GM18867 (cell line): ENCODE data around the gene ARF6.
"Not testable (repeated sequence)": the region's sequence is repeated elsewhere in the genome, so short reads cannot be mapped to it uniquely, and the experiment has no call there.

Source experiments
- ATAC-seq: cut with Tn5 transposase; IDR thresholded peaks from one replicate; pipeline ENCODE4 v1.9.1; 2021; ENCODE audit warnings: mild to moderate bottlenecking, moderate library complexity; ENCODE audit not compliant: unreplicated experiment

ARF6 gene

DNA sequence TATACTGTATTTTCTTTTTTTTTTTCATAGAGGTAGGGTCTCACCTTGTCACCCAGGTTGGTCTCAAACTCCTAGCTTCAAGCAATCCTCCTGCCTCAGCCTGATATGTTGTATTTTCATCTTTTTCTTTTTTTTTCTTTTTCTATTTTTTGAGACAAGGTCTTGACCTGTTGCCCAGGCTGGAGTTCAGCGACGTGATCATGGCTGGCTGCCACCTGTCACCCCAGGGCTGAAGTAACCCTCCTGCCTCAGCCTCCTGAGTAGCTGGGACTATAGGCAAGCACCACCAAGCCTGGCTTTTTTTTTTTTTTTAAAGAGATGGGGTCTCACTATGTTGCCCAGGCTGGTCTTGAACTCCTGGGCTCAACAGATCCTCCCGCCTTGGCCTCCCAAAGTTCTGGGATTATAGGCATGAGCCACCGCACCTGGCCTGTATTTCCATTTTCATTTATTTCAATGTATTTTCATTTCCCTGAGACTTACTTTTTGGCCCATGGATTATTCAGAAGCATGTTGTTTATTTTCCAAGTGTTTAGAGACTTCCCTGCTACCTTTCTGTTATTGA is 16.2 kb upstream of the ARF6 start:
- ATAC-seq, result no peak

DNA sequence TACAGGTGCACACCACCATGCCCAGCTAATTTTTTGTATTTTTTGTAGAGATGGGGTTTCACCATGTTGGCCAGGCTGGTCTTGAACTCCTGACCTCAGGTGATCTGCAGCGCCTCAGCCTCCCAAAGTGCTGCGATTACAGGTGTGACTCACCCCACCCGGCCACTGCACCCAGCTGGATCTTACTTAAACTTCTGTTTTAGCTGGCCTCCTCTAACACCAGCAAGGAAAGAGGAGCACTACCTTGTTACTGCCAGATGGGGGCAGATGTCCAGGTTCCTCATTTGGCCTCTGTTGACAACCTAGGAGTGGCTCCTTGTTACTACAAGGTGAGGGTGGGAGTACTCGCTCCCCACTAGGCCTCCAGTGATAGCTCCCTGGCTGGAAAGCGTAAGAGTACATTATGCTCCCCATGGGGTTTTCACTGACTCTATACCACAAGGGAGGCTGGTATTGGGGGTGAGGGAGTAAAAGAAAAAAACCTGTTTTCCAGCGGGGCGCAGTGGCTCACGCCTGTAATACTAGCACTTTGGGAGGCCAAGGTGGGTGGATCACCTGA is 13.2 kb upstream of the ARF6 start:
- peak; percentile 76 for ATAC-seq

DNA sequence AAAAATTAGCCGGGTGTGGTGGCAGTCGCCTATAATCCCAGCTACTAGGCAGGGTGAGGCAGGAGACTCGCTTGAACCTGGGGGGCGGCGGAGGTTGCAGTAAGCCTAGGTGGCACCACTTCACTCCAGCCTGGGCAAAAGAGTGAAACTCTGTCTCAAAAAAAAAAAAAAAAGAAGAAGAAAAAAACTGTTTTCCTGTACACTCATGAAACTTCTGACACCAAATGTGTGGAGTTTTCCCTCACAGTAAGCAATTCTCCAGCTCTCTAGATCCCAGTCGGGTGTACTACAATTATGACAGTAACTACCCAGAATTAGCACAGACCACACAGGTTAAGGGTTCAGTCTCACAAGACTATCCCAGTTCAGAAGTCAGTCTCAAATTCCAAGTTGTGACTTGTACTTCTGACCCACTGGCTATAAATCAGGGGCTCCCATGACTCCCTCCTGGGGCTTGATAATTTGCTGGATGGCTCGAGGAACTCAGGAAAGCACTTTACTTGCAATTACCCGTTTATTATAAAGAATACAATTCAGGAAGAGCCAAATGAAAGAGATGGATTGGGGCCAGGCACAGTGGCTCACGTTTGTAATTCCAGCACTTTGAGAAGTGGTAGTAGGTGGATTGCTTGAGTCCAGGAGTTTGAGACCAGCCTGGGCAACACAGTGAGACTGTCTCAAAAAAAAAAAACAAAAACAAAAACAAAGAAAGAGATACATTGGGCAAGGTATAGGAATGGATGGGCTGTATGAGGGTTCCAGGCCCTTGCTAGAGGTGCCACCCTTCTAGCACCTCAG is 12.4 kb upstream of the ARF6 start:
- no peak for ATAC-seq

DNA sequence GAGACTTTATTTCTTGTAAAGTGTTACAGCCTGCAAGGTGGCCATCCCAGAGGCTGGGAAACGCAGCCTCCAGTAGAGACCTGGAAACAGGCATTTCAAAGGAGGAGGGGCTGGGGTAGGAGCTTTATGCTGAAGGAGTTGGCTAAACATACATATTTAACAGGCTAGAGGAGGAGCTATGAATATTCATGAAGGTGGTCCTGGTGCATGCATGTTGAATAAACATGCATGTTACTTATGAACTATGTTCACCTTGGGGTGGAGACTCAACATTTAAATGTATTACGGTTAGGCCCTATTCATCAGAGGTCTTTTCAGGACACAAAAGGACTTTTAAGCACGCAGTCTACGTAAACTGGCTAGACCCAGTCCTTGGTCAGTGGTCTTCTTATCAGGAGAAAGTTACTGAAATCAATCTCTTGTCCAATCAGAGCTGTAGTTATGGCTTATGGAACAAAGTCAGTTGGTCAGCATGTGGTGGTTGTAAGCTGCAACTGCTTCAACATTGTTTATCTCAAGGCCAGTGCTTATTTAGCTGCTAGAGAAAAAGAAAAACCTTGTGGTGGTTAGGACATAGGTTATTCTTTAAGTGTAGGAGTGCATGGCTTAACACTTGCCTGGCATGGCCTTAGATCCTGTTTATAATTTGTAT is 11.4 kb upstream of the ARF6 start:
- no peak for ATAC-seq

DNA sequence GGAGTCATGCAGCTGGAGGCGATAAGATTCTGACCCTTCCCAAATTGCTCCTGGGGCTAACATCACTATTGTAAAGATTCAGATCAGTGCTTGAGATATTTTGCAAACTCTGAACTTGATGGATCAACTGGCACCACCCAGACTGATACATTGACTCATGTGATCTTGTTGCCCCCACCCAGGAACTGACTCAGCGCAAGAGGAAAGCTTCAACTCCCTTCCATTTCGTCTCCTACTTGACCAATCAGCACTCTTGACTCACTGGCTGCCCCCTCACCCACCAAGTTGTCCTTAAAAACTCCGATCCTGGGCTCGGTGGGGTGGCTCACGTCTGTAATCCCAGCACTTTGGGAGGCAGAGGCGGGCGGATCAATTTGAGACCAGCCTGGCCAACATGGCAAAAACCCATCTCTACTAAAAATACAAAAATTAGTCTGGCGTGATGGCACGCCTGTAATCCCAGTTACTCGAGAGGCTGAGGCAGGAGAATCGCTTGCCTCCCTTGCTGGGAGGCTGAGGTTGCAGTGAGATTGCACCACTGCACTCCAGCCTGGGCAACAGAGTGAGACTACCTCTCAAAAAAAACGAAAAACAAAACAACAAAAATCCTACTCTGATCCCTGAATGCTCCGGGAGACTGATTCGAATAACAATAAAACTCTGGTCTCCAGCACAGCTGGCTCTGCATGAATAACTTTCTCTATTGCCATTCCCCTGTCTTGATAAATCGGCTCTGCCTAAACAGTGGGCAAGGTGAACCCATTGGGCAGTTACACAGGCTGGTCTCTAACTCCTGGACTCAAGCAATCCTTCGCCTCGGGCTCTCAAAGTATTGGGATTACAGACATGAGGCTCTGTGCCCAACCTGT is 9.8 kb upstream of the ARF6 start:
- ATAC-seq, result no peak

DNA sequence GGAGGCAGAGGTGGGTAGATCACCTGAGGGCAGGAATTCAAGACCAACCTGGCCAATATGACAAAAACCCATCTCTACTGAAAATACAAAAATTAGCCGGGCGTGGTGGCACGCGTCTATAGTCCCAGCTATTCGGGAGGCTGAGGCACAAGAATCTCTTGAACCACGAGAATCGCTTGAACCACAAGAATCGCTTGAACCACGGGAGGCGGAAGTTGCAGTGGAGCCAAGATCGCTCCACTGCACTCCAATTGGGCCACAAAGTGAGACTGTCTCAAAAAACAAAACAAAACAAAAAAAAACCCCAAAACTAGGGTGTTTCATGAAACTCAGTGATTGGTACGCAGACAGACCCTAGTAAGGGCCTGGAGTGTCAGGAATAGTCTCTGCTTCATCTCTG is 6.4 kb upstream of the ARF6 start:
- no peak for ATAC-seq

DNA sequence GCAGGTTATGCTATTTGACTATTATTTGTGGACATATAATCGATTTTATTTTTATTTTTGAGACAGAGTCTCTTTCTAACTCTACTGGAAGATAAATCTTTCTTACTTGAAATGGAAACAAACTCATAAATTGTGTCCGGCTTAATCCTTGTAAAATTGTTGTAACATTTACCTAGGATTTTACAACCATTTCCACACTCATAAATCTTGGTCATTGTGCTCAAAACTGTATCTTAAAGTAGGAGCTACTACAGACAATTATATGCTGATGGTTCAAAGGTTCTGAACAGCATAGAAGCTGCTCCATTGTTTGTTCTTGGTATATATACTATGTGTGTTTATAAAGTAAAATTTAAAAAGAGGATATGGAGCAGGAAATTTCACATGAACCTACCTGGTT is 4.6 kb upstream of the ARF6 start:
- no peak for ATAC-seq

DNA sequence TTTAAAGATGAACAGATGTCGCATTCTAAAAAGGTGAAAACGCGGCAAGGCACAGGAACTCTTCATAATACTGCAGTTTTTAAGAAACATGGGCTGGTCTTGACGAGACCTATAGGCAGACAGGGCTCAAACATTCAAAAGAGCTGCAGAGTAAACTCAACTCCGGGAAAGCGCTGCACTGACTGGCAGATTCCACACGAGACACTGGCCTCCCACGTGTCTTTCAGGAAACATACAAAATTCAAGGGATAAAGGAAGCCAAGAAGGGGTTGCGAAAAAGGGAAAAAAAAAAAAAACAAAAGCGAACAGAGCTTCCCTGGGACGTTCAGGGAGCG is 614 bp upstream of the ARF6 start:
- peak; percentile 36 for ATAC-seq

DNA sequence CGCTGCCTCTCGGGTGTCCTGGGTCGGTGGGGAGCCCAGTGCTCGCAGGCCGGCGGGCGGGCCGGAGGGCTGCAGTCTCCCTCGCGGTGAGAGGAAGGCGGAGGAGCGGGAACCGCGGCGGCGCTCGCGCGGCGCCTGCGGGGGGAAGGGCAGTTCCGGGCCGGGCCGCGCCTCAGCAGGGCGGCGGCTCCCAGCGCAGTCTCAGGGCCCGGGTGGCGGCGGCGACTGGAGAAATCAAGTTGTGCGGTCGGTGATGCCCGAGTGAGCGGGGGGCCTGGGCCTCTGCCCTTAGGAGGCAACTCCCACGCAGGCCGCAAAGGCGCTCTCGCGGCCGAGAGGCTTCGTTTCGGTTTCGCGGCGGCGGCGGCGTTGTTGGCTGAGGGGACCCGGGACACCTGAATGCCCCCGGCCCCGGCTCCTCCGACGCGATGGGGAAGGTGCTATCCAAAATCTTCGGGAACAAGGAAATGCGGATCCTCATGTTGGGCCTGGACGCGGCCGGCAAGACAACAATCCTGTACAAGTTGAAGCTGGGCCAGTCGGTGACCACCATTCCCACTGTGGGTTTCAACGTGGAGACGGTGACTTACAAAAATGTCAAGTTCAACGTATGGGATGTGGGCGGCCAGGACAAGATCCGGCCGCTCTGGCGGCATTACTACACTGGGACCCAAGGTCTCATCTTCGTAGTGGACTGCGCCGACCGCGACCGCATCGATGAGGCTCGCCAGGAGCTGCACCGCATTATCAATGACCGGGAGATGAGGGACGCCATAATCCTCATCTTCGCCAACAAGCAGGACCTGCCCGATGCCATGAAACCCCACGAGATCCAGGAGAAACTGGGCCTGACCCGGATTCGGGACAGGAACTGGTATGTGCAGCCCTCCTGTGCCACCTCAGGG is 679 bp downstream of the ARF6 start:
- peak; percentile 48 for ATAC-seq

DNA sequence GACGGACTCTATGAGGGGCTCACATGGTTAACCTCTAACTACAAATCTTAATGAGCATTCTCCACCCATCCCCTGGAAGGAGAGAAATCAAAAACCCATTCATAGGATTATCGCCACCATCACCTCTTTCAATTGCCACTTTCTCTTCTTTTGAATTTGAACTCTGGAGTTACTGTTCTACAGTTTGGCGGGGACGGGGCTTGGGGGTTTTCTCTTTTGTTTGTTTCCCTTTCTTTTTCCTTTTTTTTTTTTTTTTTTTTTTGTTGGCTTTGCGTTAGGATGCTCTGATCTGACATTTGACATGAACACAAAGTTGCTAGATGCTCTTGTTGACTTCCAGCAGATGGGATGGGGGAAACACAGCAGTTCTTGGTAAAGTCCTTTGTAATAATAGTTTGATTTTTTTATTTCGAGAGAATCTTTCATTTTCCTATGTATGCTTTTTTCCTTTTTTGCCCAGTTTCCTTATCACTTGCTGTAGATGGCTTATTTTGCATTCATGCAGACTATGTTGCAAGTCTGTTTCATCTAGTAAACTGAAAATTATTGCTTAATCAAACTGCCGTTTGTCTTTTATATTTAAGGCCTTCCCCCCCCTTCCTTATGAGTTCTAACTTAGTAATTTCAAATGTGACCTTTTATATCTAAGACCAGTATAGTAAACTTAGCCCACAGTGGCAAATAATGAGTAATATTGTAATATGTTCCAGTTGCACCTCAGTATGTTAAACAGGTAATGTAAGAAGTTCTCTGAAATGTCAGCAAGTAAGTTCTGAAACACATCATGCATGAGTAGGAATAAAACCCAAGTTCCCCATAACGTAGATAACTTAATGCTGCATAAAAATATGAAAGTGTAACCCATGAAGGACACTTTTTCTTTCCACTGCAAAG is 1.6 kb downstream of the ARF6 start:
- not testable (repeated sequence) for ATAC-seq

DNA sequence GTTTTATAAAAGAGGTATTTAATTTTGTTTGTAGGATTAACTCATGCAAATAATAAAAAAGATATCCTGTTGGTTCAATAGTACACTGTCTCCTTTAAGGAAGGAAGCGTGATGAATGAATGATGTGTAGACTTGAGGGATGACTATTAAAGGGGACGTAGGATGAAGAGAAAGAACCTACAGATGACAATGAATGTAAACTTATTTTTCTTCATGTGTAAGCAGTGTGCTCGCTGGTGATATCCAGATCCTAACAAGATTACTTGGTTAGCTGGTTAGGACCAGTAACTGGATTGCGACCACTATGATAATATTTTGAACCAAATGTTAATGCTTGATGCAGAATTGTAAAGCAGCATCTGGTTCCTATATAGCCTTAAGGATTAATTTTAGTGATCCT is 2.6 kb downstream of the ARF6 start:
- ATAC-seq, result no peak

DNA sequence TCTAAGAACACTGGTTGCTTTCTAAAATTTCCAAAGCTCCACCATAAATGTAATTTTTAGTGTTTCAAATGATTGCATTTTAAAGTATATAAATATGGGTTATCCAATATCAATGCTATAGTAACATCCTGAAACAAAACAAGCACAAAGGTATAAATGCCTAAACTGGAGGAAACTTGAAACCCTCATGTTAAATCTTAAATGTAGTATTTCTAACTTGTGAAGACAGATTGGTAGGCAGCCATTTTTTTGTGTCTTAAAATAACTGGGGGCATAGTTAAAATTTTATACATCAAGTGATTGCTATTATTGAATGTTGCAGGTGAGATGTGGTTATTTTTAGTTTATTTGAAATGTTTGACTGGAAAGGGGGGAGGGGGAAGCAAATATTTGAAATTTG is 3.4 kb downstream of the ARF6 start:
- ATAC-seq, result not testable (repeated sequence)

DNA sequence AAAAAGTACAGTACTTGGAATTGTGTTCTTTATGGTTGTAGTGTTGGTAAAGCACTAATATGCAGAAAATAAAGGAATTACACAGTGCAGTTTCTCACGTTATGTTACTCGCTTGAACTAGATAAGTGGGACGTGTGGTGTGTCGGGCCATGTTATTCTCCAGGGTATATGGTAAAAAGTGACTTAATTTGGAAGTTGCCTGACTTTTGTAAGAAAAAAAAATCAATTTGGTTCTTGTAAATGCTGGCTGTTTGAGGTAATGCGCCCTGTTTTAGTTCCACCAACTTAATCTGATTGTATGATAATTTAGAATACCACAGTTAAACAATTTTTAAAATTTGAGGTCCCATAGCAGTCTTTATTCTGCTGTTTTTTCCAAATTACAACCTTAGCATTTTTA is 4.1 kb downstream of the ARF6 start:
- ATAC-seq, result no peak

DNA sequence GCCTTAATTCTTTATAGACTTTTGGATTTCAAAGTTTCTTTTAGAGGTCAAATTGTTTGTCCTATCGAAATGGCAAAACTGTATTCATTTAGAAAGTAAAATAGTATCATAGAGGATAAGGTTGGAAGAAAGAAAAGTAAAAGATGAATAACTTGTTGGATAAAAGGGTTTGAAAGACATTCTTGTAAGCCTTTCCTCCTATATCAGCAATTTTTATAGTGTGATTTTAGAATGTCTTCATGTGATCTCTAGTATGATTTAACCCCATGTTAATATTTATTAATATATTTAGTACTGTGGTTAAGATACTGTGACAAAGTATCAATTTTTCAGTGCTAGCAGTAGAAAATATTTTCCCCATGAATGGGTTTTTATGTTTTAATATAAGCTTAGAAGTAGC is 4.5 kb downstream of the ARF6 start:
- ATAC-seq, result no peak

DNA sequence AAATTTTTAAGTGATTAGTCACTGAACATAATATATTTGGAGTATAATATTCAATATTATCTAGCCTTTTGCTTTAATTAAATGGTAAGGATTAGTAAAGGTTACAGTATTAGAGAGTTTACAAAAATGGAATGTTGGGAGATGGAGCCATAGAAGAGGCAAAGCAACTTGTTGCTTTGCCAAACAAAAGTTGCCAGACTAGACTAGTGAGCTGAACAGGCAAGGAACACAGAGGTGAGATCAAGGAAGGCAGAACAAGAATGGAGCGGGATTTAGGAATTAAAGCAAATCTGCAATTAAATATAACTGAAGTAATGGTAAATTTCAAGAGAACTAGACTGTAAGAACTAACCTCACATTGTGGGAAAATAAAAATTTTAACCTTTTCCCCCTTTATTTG is 5.1 kb downstream of the ARF6 start:
- no peak for ATAC-seq

DNA sequence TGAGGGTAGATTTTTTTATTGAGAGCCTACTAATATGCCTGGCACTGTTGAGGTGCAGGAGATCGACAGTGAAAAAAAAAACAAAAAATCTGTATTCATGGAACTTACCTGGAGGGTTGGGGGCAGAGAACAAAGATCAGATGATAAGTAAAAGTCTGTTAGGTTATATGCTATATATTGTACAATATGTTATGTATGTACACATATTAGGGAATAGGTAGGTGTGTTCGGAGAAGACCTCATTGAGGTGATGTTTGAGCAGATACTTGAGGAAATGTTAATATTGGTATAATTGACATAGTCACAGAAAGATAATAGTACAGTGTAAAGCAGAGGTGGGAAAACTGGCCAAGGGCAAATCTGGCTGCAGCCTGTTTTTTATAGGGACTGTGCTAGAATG is 5.6 kb downstream of the ARF6 start:
- no peak for ATAC-seq

DNA sequence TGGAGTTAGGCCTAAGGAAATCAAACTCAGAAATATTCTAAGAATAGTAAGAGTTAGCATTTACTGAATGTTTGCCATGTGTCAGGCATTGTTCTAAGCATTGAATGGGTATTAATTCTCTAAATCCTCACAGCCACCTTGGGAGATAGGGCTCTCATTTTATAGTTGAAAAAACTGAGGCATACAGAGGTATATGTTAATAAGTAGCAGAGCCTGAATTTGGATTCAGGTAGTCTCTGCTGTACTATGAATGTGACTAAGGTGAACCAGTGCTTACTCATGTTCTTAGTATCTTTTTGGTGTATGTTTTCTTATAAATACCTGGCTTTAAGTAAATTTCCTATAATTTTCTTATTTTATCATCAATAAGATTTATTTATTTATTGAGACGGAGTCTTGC is 8.1 kb downstream of the ARF6 start:
- ATAC-seq, result no peak

DNA sequence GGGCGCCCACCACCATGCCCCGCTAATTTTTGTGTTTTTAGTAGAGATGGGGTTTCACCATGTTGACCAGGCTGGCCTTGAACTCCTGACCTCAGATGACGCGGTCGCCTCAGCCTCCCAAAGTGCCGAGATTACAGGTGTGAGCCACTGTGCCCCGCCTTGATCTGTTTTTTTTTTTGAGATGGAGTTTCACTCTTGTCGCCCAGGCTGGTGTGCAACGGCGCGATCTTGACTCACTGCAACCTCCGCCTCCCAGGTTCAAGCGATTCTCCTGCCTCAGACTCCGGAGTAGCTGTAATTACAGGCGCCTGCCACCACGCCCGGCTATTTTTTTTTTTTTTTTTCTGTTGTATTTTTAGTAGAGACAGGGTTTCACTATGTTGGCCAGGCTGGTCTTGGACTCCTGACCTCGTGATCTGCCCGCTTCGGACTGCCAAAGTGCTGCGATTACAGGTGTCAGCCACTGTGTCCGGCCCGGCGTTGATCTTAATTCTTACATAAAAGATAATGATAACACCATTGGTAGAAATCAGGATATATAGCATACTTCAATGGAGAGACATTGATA is 9.9 kb downstream of the ARF6 start:
- not testable (repeated sequence) for ATAC-seq

DNA sequence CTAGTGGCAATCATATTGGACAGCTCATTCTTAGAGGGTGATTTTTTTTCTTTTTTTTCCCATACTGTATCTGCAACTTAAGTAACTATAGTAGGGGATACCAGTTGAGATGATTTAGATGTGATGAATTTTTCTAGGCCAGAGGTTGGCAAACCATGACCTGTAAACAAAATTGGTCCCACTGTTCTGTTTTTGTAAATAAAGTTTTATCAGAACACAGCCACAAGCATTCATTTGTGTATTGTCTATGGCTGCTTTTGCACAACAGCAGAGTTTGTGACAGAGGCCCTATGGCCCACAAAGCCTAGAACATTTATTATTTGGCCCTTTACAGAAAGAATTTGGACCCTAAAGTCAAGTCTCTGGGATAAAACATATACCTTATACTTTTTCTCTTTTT is 11.4 kb downstream of the ARF6 start:
- no peak for ATAC-seq
